HG03575 (cell line): ENCODE results near the gene WNT9A.

Source experiments
- ATAC-seq: cut with Tn5 transposase; IDR thresholded peaks from one replicate; pipeline ENCODE4 v1.9.1; 2021; ENCODE audit not compliant: unreplicated experiment, insufficient number of reproducible peaks, low FRiP score; ENCODE audit errors: extremely low read depth

WNT9A gene

GRCh38 chr1:227926896-227927885 lies 20.5 kb downstream of the WNT9A start:
- no peak for ATAC-seq

GRCh38 chr1:227926216-227926791 lies 21.4 kb downstream of the WNT9A start:
- ATAC-seq = no peak

- no peak for ATAC-seq
These were observed 22.0 kb downstream of the WNT9A start for GRCh38 chr1:227925582-227926198.

- no peak for ATAC-seq
These were observed 22.7 kb downstream of the WNT9A start for GRCh38 chr1:227924833-227925574.

- no peak for ATAC-seq
These were observed 23.4 kb downstream of the WNT9A start for GRCh38 chr1:227924168-227924832.

- ATAC-seq = no peak
These were observed 24.2 kb downstream of the WNT9A start for GRCh38 chr1:227923353-227924167.

GRCh38 chr1:227922501-227923352 lies 25.0 kb downstream of the WNT9A start:
- ATAC-seq = no peak

GRCh38 chr1:227921461-227922185 lies 26.1 kb downstream of the WNT9A start:
- ATAC-seq = no peak

- no peak for ATAC-seq
These were observed 26.8 kb downstream of the WNT9A start for GRCh38 chr1:227920896-227921295.

GRCh38 chr1:227920426-227920825 lies 27.3 kb downstream of the WNT9A start:
- no peak for ATAC-seq

GRCh38 chr1:227919906-227920305 lies 27.8 kb downstream of the WNT9A start:
- no peak for ATAC-seq

GRCh38 chr1:227918736-227919135 lies 29.0 kb downstream of the WNT9A start:
- ATAC-seq = no peak

GRCh38 chr1:227918083-227918700 lies 29.5 kb downstream of the WNT9A start:
- no peak for ATAC-seq

- ATAC-seq = no peak
These were observed 30.4 kb downstream of the WNT9A start for GRCh38 chr1:227917081-227917950.

- ATAC-seq = no peak
These were observed 31.1 kb downstream of the WNT9A start for GRCh38 chr1:227916655-227917054.
